Right atrium auricular region (tissue), 2 donors: ENCODE data around the gene ASS1. TPM values are rescaled to one million over a fixed set of nuclear protein-coding genes. Genes with fewer than 3 reads are reported as not detected.

ENCODE experiments used
- DNase-seq: peaks from one replicate; pipeline ENCODE4 v3.0.0-alpha.2; 2019; ENCODE audit warnings: low spot score
- H3K27ac ChIP-seq, 2 donors: fragments of 200-600 bp; sonication (generic); 1 replicate in 1 of 2; 2 replicates in 1 of 2; pipeline ENCODE4 v1.5.1; 2016 to 2019
- H3K27me3 ChIP-seq, 2 donors: fragments of 200-600 bp; sonication (generic); one replicate each; pipeline versions ENCODE4 v1.5.1 to v1.6.0; 2017 to 2019
- H3K36me3 ChIP-seq: fragments of 200-600 bp; sonication (generic); one replicate; pipeline ENCODE4 v1.5.1; 2016
- H3K4me1 ChIP-seq, 2 donors: fragments of 200-600 bp; sonication (generic); one replicate each; pipeline versions ENCODE4 v1.5.1 to v1.6.0; 2017 to 2019
- H3K4me3 ChIP-seq, 2 donors: fragments of 200-600 bp; sonication (generic); 1 replicate in 1 of 2; 2 replicates in 1 of 2; pipeline ENCODE4 v1.5.1; 2017 to 2019; ENCODE audit warnings: mild to moderate bottlenecking in 1 of 2, moderate library complexity in 1 of 2
- H3K9me3 ChIP-seq, 2 donors: fragments of 200-600 bp; sonication (generic); one replicate each; pipeline ENCODE4 v1.5.1; 2019
- total RNA-seq, 2 donors: library from RNA; depleted of rRNA; stranded (reverse); fragments of >200 nt; gene quantifications; one replicate each; pipeline ENCODE4 v1.1.0, GENCODE V29; 2016
- TF ChIP-seq, protein P1 (sequence below), 2 donors: fragments of 200-600 bp; sonication (generic); IDR thresholded peaks; one replicate each; pipeline ENCODE4 v1.5.1; 2019; ENCODE audit warnings: antibody characterized with exemption in 2 of 2

The ASS1 gene
- total RNA-seq, 2 donors from 2014 or later: 75.3 to 110 TPM

DNA sequence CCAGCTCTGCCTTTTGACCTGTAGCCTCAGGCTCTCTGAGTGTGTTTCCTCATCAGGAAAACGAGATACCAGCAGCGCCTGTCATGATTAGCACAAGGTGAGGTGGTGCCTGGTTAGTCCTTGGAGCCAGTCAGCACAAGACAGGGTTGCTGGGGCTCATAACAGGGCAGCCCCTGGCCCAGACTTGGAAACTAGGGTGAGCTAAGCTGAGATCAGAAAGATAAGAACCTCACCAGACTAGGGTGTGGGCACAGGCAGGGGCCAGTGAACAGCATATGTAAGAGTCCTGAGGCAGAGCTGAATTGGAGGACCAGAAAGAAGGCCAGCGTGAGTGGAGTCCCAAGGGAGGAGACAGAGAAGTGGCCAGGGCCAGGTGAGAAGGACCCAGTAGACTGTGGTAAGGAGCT, 91.9 kb downstream of the ASS1 start:
- no peak overlapping the region for H3K4me3 ChIP-seq
- no peak for DNase-seq
- no peaks in the 10 kb centered on the region for H3K36me3 ChIP-seq
- peak overlapping the region in 1 of 2 donors; percentile 84 for H3K27ac ChIP-seq
- no peaks in the 10 kb centered on the region for H3K27me3 ChIP-seq
- no peaks in the 10 kb centered on the region for H3K9me3 ChIP-seq
- H3K4me1 ChIP-seq: peaks cover 0 to 28% of the 10 kb centered on the region in 2 donors
- TF ChIP-seq, protein P1, sequence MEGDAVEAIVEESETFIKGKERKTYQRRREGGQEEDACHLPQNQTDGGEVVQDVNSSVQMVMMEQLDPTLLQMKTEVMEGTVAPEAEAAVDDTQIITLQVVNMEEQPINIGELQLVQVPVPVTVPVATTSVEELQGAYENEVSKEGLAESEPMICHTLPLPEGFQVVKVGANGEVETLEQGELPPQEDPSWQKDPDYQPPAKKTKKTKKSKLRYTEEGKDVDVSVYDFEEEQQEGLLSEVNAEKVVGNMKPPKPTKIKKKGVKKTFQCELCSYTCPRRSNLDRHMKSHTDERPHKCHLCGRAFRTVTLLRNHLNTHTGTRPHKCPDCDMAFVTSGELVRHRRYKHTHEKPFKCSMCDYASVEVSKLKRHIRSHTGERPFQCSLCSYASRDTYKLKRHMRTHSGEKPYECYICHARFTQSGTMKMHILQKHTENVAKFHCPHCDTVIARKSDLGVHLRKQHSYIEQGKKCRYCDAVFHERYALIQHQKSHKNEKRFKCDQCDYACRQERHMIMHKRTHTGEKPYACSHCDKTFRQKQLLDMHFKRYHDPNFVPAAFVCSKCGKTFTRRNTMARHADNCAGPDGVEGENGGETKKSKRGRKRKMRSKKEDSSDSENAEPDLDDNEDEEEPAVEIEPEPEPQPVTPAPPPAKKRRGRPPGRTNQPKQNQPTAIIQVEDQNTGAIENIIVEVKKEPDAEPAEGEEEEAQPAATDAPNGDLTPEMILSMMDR (IDR thresholded peaks at IDR 0.05): no peak

GRCh38 chr9:130537346-130538050, 92.7 kb downstream of the ASS1 start:
- no peak for DNase-seq
- no peaks in the 10 kb centered on the region for H3K36me3 ChIP-seq
- no peaks in the 10 kb centered on the region for H3K9me3 ChIP-seq
- peaks cover 0 to 28% of the 10 kb centered on the region in 2 donors for H3K4me1 ChIP-seq
- TF ChIP-seq, protein P1 (IDR thresholded peaks at IDR 0.05): no peak
- no peak overlapping the region for H3K4me3 ChIP-seq
- peak overlapping the region in 1 of 2 donors; percentile 11 for H3K27ac ChIP-seq
- no peaks in the 10 kb centered on the region for H3K27me3 ChIP-seq

DNA sequence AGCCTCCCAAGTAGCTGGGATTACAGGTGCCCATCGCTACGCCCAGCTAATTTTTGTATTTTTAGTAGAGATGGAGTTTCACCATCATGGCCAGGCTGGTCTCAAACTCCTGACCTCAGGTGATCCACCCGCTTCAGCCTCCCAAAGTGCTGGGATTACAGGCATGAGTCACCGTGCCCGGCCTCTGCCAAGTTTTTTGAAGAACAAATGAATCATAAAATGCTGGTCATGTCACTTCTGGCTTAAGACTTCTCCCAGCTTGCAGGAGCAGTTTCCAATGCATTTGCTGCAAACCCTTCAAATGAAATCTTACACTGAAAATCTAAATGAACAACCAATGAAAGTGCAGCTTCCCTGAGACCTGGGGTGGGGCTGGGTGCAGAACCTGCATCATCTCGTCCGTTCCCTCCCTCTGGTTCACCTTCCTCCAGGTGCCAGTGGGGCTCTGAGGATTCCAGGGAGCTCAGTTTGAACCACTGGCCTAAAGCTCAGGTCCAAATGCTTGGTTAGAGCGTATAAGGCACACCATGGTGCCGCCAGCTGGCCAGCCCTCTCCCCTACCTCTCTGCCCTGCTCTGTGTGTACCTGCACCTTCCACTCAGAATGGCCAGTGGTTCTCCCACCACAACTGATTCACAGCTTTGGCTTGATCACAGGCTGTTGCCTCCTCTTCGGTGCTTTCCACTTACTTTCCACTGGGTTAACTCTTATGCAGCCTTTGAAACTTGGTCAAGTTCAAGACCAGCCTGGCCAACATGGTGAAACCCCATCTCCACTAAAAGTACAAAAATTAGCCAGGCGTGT, 94.9 kb downstream of the ASS1 start:
- DNase-seq: no peak

GRCh38 chr9:130541533-130541932, 96.8 kb downstream of the ASS1 start:
- H3K27me3 ChIP-seq: no peaks in the 10 kb centered on the region

More for the DNA sequence above, 94.9 kb downstream of the ASS1 start:
- H3K36me3 ChIP-seq: no peaks in the 10 kb centered on the region
- H3K27ac ChIP-seq: no peak overlapping the region
- no peaks in the 10 kb centered on the region for H3K9me3 ChIP-seq
- H3K27me3 ChIP-seq: no peaks in the 10 kb centered on the region
- H3K4me1 ChIP-seq: peaks cover 0 to 28% of the 10 kb centered on the region in 2 donors
- TF ChIP-seq, protein P1 (IDR thresholded peaks at IDR 0.05): no peak
- H3K4me3 ChIP-seq: no peak overlapping the region

DNA sequence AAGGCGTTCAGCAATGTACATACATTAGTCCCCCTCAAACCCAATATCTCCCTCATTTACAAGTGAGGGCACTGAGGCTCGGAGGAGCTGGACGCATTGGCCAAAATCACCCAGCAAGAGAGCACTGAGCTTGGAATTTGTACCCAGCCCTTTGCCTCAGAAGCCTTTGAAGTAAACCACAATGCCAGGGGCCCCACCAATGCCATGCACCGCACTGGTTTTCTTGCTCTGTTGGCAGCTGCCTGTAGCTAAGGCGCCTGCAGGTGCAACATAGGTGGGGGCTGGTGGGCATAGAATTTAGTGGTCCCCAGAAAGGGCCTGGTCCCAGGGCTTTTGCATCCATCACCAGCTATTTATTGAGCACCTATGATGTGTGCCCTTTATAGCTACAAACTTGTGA, 97.3 kb downstream of the ASS1 start:
- no peak overlapping the region for H3K27ac ChIP-seq
- TF ChIP-seq, protein P1 (IDR thresholded peaks at IDR 0.05): no peak
- H3K4me3 ChIP-seq: no peak overlapping the region
- H3K9me3 ChIP-seq: no peaks in the 10 kb centered on the region
- H3K36me3 ChIP-seq: no peaks in the 10 kb centered on the region
- H3K4me1 ChIP-seq: peaks cover 0 to 11% of the 10 kb centered on the region in 2 donors
- no peak for DNase-seq
- no peaks in the 10 kb centered on the region for H3K27me3 ChIP-seq

More at GRCh38 chr9:130541533-130541932, 96.8 kb downstream of the ASS1 start:
- no peak overlapping the region for H3K4me3 ChIP-seq
- H3K9me3 ChIP-seq: no peaks in the 10 kb centered on the region
- TF ChIP-seq, protein P1 (IDR thresholded peaks at IDR 0.05): no peak
- H3K36me3 ChIP-seq: no peaks in the 10 kb centered on the region
- H3K27ac ChIP-seq: no peak overlapping the region
- peaks cover 0 to 16% of the 10 kb centered on the region in 2 donors for H3K4me1 ChIP-seq
- no peak for DNase-seq
